ENCODE data around the gene HDGF. TPM values are rescaled to one million over a fixed set of nuclear protein-coding genes. Genes with fewer than 3 reads are reported as not detected.
A peak's percentile ranks its signal among the peaks of the same experiment; 100 is the strongest.

HDGF gene
- total RNA-seq, 1 experiment from 2014 or later = 306 TPM

DNA sequence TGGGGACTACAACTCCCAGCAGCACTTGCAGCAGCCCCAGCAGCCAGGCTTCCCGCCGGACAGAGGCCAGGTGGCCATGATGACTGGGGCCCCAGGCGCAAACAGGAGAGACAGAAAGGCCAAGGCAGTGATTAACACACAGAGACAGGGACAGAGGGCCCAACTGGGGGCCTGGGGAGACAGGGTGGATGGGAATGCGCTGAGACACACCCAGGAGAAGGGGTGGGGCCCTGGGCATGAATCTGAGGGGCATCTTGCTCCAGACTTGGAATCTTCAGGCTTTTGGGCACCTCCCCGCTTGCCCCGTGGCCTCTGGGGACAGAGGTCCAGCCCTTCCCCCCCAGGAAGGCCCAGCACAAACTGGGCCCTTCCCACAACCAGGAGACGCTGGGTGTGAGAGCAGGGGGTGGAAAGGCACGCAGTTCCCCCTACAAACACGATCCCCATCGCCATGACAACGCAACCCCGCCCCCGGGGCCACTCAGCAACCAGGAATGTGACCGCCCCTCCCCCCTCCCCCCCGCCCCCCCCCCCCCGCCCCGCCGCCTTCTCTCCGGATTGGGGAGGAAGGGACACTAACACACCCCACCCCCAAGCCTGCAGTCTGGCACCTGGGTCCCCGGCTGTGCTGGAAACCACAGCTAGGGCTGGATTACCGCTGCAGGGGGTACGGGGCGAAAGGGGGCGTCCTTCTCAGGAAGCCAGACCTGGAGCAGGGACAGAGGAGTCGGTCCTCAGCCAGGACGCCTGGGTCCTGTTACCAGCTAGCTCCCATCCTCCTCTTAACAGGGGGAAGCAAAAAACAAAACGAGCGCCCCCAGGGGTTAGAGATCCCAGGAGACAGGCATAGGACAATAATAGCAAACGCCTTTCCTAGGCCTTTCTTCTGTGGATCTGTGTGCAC is 4.5 kb downstream of the HDGF start:
- peak; percentile 93 for DNase-seq (ENCODE audit: low read depth)

DNA sequence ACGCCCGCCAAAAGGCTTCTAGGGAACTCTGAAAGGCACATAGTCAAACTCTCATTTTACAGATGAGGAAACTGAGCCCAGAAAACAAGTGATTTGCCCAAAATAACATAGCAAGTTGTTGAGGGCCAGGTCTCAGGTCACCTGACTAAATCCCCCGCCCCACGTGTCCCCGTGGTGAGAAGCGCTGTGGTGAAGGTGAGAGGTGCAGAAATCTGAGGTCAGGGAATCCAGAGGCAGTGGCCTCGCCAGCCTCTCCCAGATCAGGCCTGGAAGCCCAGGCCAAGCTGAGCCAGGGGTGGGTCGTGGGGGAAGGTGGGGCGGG is 5.1 kb downstream of the HDGF start:
- DNase-seq (ENCODE audit: low read depth) = no peak

DNA sequence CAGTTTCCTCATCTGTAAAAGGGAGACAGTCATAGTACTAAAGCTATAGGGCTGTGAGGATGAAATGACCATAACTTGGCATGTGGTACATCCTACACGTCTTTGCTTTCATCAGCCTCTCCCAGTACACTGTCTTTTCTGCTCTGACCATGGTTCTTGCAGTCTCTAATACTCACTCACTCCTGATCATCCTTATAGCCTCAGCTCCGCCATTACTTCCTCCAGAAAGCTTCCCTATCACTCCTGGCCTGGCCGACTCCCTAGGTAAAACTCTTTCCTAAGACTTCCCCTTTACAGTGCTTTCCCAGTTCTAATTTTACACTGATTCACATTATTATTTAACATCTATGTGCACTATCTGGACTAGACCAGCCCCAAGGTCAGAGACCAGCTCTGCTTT is 5.6 kb downstream of the HDGF start:
- no peak for DNase-seq (ENCODE audit: low read depth)

- no peak for DNase-seq (ENCODE audit: low read depth)
These were observed 6.6 kb downstream of the HDGF start for GRCh38 chr1:156744786-156745419.

- no peak for DNase-seq (ENCODE audit: low read depth)
These were observed 7.1 kb downstream of the HDGF start for GRCh38 chr1:156744344-156744743.

DNA sequence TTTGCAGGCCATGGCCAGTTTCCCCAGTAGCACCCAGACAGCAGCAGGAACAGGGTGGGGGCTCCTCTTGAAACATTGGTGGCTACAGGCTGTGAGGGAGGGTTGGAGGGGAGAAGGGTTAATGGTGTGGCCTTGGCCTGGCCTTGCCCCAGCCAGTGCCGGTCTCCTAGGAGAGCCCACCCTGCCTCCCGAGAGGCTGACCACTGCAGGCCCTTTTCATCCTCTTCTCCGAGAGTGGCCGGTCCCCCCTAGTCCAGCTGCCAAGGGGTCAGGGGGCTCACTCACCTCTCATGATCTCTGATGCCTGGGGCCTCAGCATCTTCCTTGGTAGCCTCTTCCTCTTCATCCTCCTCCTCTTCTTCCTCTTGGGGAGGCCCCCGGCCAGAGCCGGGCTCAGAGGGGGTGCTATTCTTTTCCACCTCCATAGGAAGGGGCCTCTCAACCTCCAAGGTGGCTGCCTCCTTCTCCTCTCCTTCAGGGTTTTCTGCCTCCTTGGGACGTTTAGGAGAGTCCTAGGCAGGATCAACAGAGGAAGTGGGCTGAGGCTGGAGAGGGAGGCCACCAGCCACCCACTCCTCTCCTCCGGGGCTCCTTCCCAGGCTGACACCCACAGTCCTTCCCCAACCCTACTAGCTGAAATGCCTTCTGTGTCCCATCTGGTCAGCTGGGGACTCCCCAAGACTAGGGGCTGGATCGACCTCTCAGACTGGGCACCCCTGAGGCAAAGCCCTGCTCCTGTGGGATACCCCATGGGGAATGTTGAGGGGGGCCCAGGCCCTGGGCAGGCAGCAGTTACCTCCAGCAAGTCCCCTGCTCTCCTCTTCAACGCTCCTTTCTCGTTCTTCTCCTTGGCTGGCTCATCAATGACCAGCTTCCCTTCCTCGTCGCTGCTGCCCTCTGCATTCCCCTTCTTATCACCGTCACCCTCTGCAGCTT is 7.8 kb downstream of the HDGF start:
- no peak for DNase-seq (ENCODE audit: low read depth)

GRCh38 chr1:156742801-156743200 is 8.7 kb downstream of the HDGF start:
- DNase-seq (ENCODE audit: low read depth) = no peak

GRCh38 chr1:156742017-156742416 is 9.5 kb downstream of the HDGF start:
- no peak for DNase-seq (ENCODE audit: low read depth)

GRCh38 chr1:156741481-156741983 is 9.9 kb downstream of the HDGF start:
- no peak for DNase-seq (ENCODE audit: low read depth)

DNA sequence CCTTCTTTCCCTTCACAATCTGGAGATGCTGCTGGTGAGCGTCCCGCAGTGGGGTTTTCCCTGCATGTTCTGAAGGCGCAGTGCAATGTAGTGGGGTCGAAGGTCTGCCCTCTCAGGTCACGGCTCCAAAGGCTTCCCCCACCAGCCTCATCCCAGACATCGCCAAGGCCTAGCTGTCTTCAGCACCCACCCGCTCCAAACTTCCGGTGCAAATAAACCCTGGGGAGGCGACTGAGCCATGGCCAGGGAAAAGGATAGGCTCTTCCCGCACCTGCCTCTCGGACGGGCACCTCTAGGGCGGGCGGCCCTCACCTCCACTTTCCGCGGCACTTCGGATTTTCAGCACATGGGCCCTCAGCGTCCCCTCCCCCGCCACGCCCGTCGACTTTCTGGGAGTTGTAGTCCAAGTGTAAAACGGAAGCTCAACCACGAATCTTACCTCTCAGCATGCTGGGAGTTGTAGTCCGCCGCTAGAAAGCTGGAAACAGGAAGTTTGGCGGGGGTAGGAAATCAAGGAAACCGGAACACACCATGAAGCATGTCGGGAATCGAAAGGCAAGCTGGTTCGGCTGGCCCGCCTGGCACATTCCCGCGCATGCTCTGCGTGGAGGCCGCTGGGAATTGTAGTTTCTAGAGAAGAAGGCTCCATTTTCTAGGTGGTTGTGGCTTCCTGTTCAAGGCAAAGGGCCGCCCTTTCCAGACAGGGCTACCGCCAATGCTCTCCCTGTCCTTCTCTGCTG is 10.6 kb downstream of the HDGF start, which contains the start of gene MRPL24:
TSS of gene MRPL24 (minus strand) at position 348 of the 740 bp plus-strand sequence. CDS start 2,384 bp downstream, outside the sequence.
- DNase-seq (ENCODE audit: low read depth) = peak; percentile 99

- DNase-seq (ENCODE audit: low read depth) = no peak
These were observed 11.2 kb downstream of the HDGF start for GRCh38 chr1:156740237-156740740.

DNA sequence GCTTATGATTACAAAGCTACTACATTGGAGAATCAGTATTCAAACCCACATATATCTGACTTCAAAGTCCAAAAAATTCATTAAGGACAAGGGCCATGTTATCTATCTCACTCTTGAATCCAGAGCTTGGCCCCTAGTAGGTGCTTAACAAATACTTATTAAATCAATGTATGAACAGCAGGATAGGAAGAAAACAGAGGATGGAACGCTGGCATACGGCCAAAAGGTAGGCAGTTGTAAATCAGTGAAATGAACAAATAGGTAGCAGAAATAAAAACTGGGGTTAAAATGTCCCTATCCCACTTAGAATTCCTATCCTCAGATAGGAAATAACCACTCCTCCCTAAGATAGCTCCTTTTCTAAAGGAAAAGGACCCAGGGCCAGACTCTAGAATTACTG is 12.6 kb downstream of the HDGF start:
- DNase-seq (ENCODE audit: low read depth) = no peak

DNA sequence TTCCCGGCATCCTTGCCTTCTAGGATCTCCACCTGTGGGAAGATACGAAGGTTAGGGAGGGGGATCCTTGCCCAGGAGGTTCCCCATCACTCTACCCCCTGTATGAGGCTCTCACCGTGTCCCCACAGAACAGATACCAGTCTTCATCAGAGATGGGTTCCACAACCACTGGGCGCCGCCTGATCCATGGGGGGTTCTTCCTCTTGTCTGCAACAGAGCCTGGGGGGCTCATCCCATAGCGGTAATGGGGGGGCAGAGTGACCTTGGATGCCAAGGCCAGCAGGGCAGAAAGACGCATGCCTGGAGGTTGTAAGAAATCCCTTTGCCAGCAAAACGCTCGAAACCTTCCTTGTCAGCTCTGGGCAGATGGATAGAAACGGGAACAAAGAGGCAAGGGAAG is 13.1 kb downstream of the HDGF start:
- DNase-seq (ENCODE audit: low read depth) = no peak

- DNase-seq (ENCODE audit: low read depth) = no peak
These were observed 17.4 kb downstream of the HDGF start for GRCh38 chr1:156733989-156734584.

- DNase-seq (ENCODE audit: low read depth) = peak; percentile 96
These were observed 22.6 kb downstream of the HDGF start, which contains the start of gene ISG20L2 for GRCh38 chr1:156728599-156729462. Gene ISG20L2 (minus strand): TSS chr1:156728766. CDS start chr1:156727652, 1,114 bp downstream.

GRCh38 chr1:156727926-156728598 is 23.4 kb downstream of the HDGF start, which contains the start of gene METTL25B:
Gene METTL25B (plus strand): TSS chr1:156728469. CDS start chr1:156729105, 636 bp downstream.
- peak; percentile 72 for DNase-seq (ENCODE audit: low read depth)

- no peak for DNase-seq (ENCODE audit: low read depth)
These were observed 24.0 kb downstream of the HDGF start for GRCh38 chr1:156727492-156727891.

- DNase-seq (ENCODE audit: low read depth) = peak; percentile 71
These were observed 24.8 kb downstream of the HDGF start for GRCh38 chr1:156726549-156727226.

Measured in RPMI7951 (cell line).